Measurements from ENCODE around the gene EPG5.
A peak's percentile ranks its signal among the peaks of the same experiment; 100 is the strongest.
"Not testable (repeated sequence)": the region's sequence is repeated elsewhere in the genome, so short reads cannot be mapped to it uniquely, and the experiment has no call there.

EPG5 gene

GRCh38 chr18:45865466-45865865 is 101.7 kb downstream of the EPG5 start:
- DNase-seq, result no peak

- DNase-seq, result no peak
Measured at GRCh38 chr18:45864081-45864480, 103.0 kb downstream of the EPG5 start.

GRCh38 chr18:45863469-45863868 is 103.7 kb downstream of the EPG5 start:
- DNase-seq, result no peak

GRCh38 chr18:45861926-45862325 is 105.2 kb downstream of the EPG5 start:
- DNase-seq, result no peak

GRCh38 chr18:45860971-45861370 is 106.2 kb downstream of the EPG5 start:
- no peak for DNase-seq

GRCh38 chr18:45860492-45860891 is 106.6 kb downstream of the EPG5 start:
- DNase-seq, result no peak

- no peak for DNase-seq
Measured at GRCh38 chr18:45859334-45859733, 107.8 kb downstream of the EPG5 start.

- peak in 2 of 4 experiments; percentile 52 to 64 for DNase-seq
Measured at GRCh38 chr18:45856531-45856930, 110.6 kb downstream of the EPG5 start.

- no peak for DNase-seq
Measured at GRCh38 chr18:45854036-45854586, 113.0 kb downstream of the EPG5 start.

GRCh38 chr18:45852631-45853030 is 114.5 kb downstream of the EPG5 start:
- no peak for DNase-seq

GRCh38 chr18:45851161-45851925 is 115.8 kb downstream of the EPG5 start:
- DNase-seq, result no peak

GRCh38 chr18:45850021-45850420 is 117.1 kb downstream of the EPG5 start:
- DNase-seq, result peak in 1 of 4 experiments; percentile 28

GRCh38 chr18:45849529-45849928 is 117.6 kb downstream of the EPG5 start:
- DNase-seq, result no peak

- not testable (repeated sequence) for DNase-seq
Measured at GRCh38 chr18:45848643-45849042, 118.5 kb downstream of the EPG5 start.

GRCh38 chr18:45847119-45847518 is 120.0 kb downstream of the EPG5 start:
- no peak for DNase-seq

GRCh38 chr18:45845410-45845809 is 121.7 kb downstream of the EPG5 start:
- no peak for DNase-seq

GRCh38 chr18:45844938-45845337 is 122.2 kb downstream of the EPG5 start:
- DNase-seq, result no peak

GRCh38 chr18:45843019-45843418 is 124.1 kb downstream of the EPG5 start:
- no peak for DNase-seq

GRCh38 chr18:45841765-45842442 is 125.2 kb downstream of the EPG5 start:
- DNase-seq, result no peak

GRCh38 chr18:45841060-45841764 is 125.9 kb downstream of the EPG5 start:
- DNase-seq, result no peak

- peak; percentile 68 to 78 (median 74) for DNase-seq
Measured at GRCh38 chr18:45839414-45840395, 127.4 kb downstream of the EPG5 start.
